Measurements from ENCODE around the gene USF3.

The USF3 gene

GRCh38 chr3:113698956-113699355, 2.5 kb upstream of the USF3 start:
- H3K9me3 ChIP-seq (ENCODE audit: control insufficient read depth in 5 of 5, low read length in 5 of 5), result no peaks in the 10 kb centered on the region
- H3K4me1 ChIP-seq (ENCODE audit: control insufficient read depth in 5 of 5, insufficient read depth in 5 of 5, low read length in 5 of 5), result peaks cover 4 to 40% (median 35%) of the 10 kb centered on the region in 5 donors
- peak overlapping the region; percentile 96 for H3K27ac ChIP-seq (ENCODE audit: low read depth, low read length)
- peak overlapping the region in 2 of 5 donors; percentile 1 to 45 for H3K9ac ChIP-seq (ENCODE audit: low read length in 5 of 5)
- no peaks in the 10 kb centered on the region for H3K27me3 ChIP-seq (ENCODE audit: control insufficient read depth in 5 of 5, insufficient read depth in 4 of 5, low read length in 5 of 5)
- peak overlapping the region; percentile 18 to 56 (median 53) for H3K4me3 ChIP-seq (ENCODE audit: low read depth in 1 of 5, low read length in 5 of 5)
- H3K36me3 ChIP-seq (ENCODE audit: control insufficient read depth in 5 of 5, insufficient read depth in 5 of 5, low read length in 5 of 5), result no peaks in the 10 kb centered on the region

DNA sequence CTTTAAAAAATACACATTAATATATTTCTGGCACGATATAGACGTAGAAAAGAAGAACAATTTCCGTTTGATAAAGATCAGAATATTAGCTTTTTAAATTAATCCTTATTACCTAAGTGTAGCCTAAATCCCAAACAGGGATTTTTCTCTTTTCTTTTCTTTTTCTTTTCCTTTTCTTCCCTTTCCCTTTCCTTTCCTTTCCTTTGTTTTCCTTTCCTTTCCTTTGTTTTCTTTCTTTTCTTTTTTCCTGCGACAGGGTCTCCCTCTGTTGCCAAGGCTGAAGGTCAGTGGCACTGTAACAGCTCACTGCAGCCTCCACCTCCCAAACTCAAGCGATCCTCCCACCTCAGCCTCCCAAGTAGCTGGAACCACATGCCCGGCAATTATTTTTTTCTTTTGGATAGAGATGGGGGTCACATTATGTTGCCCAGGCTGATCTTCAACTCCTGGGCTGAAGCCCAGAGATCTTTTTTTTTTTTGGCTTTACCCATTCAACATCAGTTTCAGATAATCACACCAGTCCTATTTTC, 1.8 kb upstream of the USF3 start:
- Histone ChIP-seq H3K36me3 (ENCODE audit: control insufficient read depth in 5 of 5, insufficient read depth in 5 of 5, low read length in 5 of 5) (no peaks in the 10 kb centered on the region), H3K27me3 (ENCODE audit: control insufficient read depth in 5 of 5, insufficient read depth in 4 of 5, low read length in 5 of 5) (no peaks in the 10 kb centered on the region), H3K27ac (ENCODE audit: low read depth, low read length) (peak overlapping the region; percentile 96), H3K4me1 (ENCODE audit: control insufficient read depth in 5 of 5, insufficient read depth in 5 of 5, low read length in 5 of 5) (peaks cover 4 to 40% (median 35%) of the 10 kb centered on the region in 5 donors), H3K9ac (ENCODE audit: low read length in 5 of 5) (no peak overlapping the region), H3K4me3 (ENCODE audit: low read depth in 1 of 5, low read length in 5 of 5) (peak overlapping the region in 2 of 5 donors; percentile 100), H3K9me3 (ENCODE audit: control insufficient read depth in 5 of 5, low read length in 5 of 5) (no peaks in the 10 kb centered on the region)

- H3K9ac ChIP-seq (ENCODE audit: low read length in 5 of 5), result peak overlapping the region; percentile 75 to 96 (median 89)
- no peaks in the 10 kb centered on the region for H3K36me3 ChIP-seq (ENCODE audit: control insufficient read depth in 5 of 5, insufficient read depth in 5 of 5, low read length in 5 of 5)
- no peaks in the 10 kb centered on the region for H3K9me3 ChIP-seq (ENCODE audit: control insufficient read depth in 5 of 5, low read length in 5 of 5)
- peaks cover 4 to 40% (median 35%) of the 10 kb centered on the region in 5 donors for H3K4me1 ChIP-seq (ENCODE audit: control insufficient read depth in 5 of 5, insufficient read depth in 5 of 5, low read length in 5 of 5)
- H3K27ac ChIP-seq (ENCODE audit: low read depth, low read length), result peak overlapping the region; percentile 96
- peak overlapping the region; percentile 86 to 100 (median 95) for H3K4me3 ChIP-seq (ENCODE audit: low read depth in 1 of 5, low read length in 5 of 5)
- no peaks in the 10 kb centered on the region for H3K27me3 ChIP-seq (ENCODE audit: control insufficient read depth in 5 of 5, insufficient read depth in 4 of 5, low read length in 5 of 5)
Observed at GRCh38 chr3:113697500-113698090, 1.2 kb upstream of the USF3 start.

DNA sequence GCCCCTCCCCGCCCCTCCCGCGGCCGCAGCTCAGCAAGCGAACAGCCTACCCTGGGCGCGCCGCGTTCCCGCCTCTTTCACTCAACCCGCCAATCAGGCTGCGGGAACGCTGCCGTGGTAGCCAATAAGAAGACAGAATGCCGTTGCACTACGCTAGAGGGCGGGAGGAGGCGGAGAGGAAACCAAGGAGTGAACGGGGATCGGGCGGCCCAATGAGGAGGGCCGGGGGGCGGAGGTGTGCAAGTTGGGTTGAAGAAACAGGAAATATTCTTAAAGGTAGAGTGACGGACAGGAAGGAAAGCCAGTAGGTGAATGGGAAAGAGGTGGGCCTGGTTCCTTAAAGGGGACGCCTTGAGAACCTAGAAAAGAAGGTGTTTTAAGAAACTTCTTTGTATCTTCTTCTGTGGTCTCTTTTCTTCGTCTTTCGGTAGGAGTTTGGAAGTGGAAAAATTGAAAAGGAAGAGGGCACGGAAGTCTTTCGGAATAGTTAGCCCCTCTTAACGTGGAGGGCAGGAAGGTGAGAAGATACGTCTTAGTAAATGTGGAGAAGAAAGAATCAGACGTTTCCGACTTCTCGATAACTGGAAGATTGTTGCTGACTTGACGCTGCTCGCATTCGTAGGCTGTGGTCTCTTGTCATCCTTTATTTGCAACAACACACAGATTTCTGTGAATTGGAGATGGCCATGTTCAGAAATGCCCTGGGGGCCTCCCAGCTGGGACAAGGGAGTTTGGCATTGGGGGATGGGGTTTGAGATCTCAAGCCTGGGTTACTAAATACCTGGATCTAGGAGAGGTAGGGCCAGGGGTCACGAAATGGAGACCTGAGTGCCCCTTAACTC, 437 bp upstream of the USF3 start:
- no peaks in the 10 kb centered on the region for H3K9me3 ChIP-seq (ENCODE audit: control insufficient read depth in 5 of 5, low read length in 5 of 5)
- H3K36me3 ChIP-seq (ENCODE audit: control insufficient read depth in 5 of 5, insufficient read depth in 5 of 5, low read length in 5 of 5), result no peaks in the 10 kb centered on the region
- peak overlapping the region; percentile 92 to 100 (median 95) for H3K4me3 ChIP-seq (ENCODE audit: low read depth in 1 of 5, low read length in 5 of 5)
- H3K27me3 ChIP-seq (ENCODE audit: control insufficient read depth in 5 of 5, insufficient read depth in 4 of 5, low read length in 5 of 5), result no peaks in the 10 kb centered on the region
- H3K9ac ChIP-seq (ENCODE audit: low read length in 5 of 5), result peak overlapping the region; percentile 75 to 96 (median 89)
- peaks cover 4 to 40% (median 35%) of the 10 kb centered on the region in 5 donors for H3K4me1 ChIP-seq (ENCODE audit: control insufficient read depth in 5 of 5, insufficient read depth in 5 of 5, low read length in 5 of 5)
- H3K27ac ChIP-seq (ENCODE audit: low read depth, low read length), result peak overlapping the region; percentile 96

- no peaks in the 10 kb centered on the region for H3K27me3 ChIP-seq (ENCODE audit: control insufficient read depth in 5 of 5, insufficient read depth in 4 of 5, low read length in 5 of 5)
- peak overlapping the region; percentile 32 to 90 (median 79) for H3K9ac ChIP-seq (ENCODE audit: low read length in 5 of 5)
- H3K4me1 ChIP-seq (ENCODE audit: control insufficient read depth in 5 of 5, insufficient read depth in 5 of 5, low read length in 5 of 5), result peaks cover 8 to 50% (median 44%) of the 10 kb centered on the region in 5 donors
- H3K9me3 ChIP-seq (ENCODE audit: control insufficient read depth in 5 of 5, low read length in 5 of 5), result no peaks in the 10 kb centered on the region
- peak overlapping the region; percentile 86 for H3K27ac ChIP-seq (ENCODE audit: low read depth, low read length)
- H3K36me3 ChIP-seq (ENCODE audit: control insufficient read depth in 5 of 5, insufficient read depth in 5 of 5, low read length in 5 of 5), result no peaks in the 10 kb centered on the region
- peak overlapping the region; percentile 87 to 92 (median 88) for H3K4me3 ChIP-seq (ENCODE audit: low read depth in 1 of 5, low read length in 5 of 5)
Observed at GRCh38 chr3:113695431-113695785, 1.0 kb downstream of the USF3 start.

DNA sequence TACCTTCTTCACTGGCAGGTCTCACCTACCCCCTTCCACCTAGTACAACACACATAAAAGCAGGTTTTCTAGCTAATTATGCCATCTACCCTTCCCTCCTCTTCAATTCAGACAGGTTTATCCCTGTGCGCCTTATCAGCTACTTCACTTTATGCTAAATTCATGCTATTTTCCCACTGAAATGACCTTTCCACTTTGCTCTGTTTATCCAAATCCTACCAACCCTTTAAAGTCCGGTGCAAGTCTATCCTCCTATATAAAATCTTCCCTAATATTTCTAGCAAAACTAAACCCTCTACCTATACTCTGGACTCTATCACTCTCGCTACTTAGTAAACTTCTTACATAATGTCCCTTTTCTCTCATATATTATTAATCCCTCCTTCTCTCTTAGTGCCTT, 6.0 kb downstream of the USF3 start:
- Histone ChIP-seq H3K4me3 (ENCODE audit: low read depth in 1 of 5, low read length in 5 of 5) (no peak overlapping the region), H3K36me3 (ENCODE audit: control insufficient read depth in 5 of 5, insufficient read depth in 5 of 5, low read length in 5 of 5) (peaks cover 0 to 5% (median 0%) of the 10 kb centered on the region in 5 donors), H3K27me3 (ENCODE audit: control insufficient read depth in 5 of 5, insufficient read depth in 4 of 5, low read length in 5 of 5) (no peaks in the 10 kb centered on the region), H3K9ac (ENCODE audit: low read length in 5 of 5) (no peak overlapping the region), H3K4me1 (ENCODE audit: control insufficient read depth in 5 of 5, insufficient read depth in 5 of 5, low read length in 5 of 5) (peaks cover 6 to 41% (median 35%) of the 10 kb centered on the region in 5 donors), H3K9me3 (ENCODE audit: control insufficient read depth in 5 of 5, low read length in 5 of 5) (no peaks in the 10 kb centered on the region), H3K27ac (ENCODE audit: low read depth, low read length) (no peak overlapping the region)

DNA sequence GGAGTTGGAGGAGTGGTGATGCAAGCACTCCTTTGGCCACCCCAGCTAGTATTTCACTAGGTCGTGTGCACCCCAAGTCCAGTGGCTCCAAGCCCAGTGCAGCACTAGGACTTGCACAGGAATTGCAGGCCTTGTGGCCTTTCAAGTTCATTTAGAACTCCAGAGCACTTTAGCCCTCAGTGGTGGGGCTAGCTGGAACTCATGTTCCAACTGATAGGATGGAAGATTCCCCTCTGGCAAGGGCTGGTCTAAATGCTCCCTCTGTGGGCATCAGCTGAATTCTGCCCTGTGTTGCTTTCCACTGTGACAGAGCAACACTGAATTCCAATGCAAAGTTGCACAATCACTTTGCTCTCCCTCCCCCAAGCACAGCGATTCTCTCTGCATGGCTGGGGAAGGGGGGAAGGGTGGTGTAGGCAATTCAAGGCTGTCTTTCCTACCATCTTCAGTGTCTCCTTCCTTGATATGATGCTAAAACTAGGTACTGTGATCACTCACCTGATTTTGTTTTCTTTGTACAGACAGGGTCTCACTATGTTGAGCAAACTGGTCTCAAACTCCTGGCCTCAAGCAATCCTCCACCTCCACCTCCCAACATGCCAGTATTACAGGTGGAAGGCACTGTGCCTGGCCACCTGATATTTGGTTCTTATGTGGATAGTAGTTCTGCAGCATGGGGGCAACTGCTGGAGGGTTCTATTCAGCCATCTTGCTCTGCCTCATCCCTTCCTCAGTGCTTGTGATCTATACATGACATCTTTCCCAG, 10.3 kb downstream of the USF3 start:
- Histone ChIP-seq H3K27ac (ENCODE audit: low read depth, low read length) (no peak overlapping the region), H3K9me3 (ENCODE audit: control insufficient read depth in 5 of 5, low read length in 5 of 5) (peaks cover 0 to 4% (median 0%) of the 10 kb centered on the region in 5 donors), H3K36me3 (ENCODE audit: control insufficient read depth in 5 of 5, insufficient read depth in 5 of 5, low read length in 5 of 5) (peaks cover 0 to 5% (median 0%) of the 10 kb centered on the region in 5 donors), H3K27me3 (ENCODE audit: control insufficient read depth in 5 of 5, insufficient read depth in 4 of 5, low read length in 5 of 5) (no peaks in the 10 kb centered on the region), H3K4me1 (ENCODE audit: control insufficient read depth in 5 of 5, insufficient read depth in 5 of 5, low read length in 5 of 5) (peaks cover 0 to 29% (median 22%) of the 10 kb centered on the region in 5 donors), H3K9ac (ENCODE audit: low read length in 5 of 5) (no peak overlapping the region), H3K4me3 (ENCODE audit: low read depth in 1 of 5, low read length in 5 of 5) (peak overlapping the region in 3 of 5 donors; percentile 0 to 30 (median 8))

DNA sequence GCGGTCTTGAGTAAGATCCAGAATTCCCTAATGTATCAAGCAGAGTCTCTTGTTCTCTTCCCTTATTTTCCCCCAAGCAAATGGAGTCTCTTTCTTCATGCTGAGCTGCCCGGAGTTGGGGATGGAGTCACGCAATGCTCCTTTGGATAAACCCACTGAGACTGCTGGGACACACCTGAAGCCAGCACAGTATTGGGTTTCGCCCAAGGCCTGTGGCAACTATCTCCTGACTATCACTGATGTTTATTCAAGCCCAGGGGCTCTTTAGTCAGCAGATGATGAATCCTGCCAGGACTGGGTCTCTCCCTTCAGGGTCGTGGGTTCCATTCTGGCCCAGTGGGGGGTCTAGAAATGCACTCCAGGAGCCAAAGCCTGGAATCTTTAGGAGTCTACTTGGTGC, 11.3 kb downstream of the USF3 start:
- Histone ChIP-seq H3K27me3 (ENCODE audit: control insufficient read depth in 5 of 5, insufficient read depth in 4 of 5, low read length in 5 of 5) (no peaks in the 10 kb centered on the region), H3K4me3 (ENCODE audit: low read depth in 1 of 5, low read length in 5 of 5) (no peak overlapping the region), H3K4me1 (ENCODE audit: control insufficient read depth in 5 of 5, insufficient read depth in 5 of 5, low read length in 5 of 5) (peaks cover 0 to 28% (median 17%) of the 10 kb centered on the region in 5 donors), H3K27ac (ENCODE audit: low read depth, low read length) (no peak overlapping the region), H3K36me3 (ENCODE audit: control insufficient read depth in 5 of 5, insufficient read depth in 5 of 5, low read length in 5 of 5) (peaks cover 0 to 5% (median 0%) of the 10 kb centered on the region in 5 donors), H3K9ac (ENCODE audit: low read length in 5 of 5) (no peak overlapping the region), H3K9me3 (ENCODE audit: control insufficient read depth in 5 of 5, low read length in 5 of 5) (peaks cover 0 to 4% (median 0%) of the 10 kb centered on the region in 5 donors)

DNA sequence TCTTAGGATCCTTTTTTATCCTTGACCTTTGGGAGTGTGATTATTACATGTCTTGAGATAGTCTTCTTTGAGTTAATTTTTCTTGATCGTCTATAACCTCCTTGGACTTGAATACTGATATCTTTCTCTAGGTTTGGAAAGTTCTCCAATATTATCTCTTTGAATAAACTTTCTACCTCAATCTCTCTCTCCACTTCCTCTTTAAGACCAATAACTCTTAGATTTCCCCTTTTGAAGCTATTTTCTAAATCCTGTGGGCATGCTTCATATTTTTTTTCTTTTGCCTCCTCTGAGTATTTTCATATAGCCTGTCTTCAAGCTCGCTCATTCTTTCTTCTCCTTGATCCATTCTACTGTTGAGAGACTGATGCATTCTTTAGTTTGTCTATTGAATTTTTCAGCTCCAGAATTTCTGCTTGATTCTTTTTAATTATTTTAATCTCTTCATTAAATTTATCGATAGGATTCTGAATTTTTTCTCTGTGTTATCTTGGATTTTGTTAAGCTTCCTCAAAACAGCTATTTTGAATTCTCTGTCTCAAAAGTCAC, 12.1 kb downstream of the USF3 start:
- peaks cover 0 to 5% (median 0%) of the 10 kb centered on the region in 5 donors for H3K36me3 ChIP-seq (ENCODE audit: control insufficient read depth in 5 of 5, insufficient read depth in 5 of 5, low read length in 5 of 5)
- H3K4me3 ChIP-seq (ENCODE audit: low read depth in 1 of 5, low read length in 5 of 5), result no peak overlapping the region
- no peak overlapping the region for H3K27ac ChIP-seq (ENCODE audit: low read depth, low read length)
- H3K27me3 ChIP-seq (ENCODE audit: control insufficient read depth in 5 of 5, insufficient read depth in 4 of 5, low read length in 5 of 5), result no peaks in the 10 kb centered on the region
- no peak overlapping the region for H3K9ac ChIP-seq (ENCODE audit: low read length in 5 of 5)
- peaks cover 0 to 28% (median 17%) of the 10 kb centered on the region in 5 donors for H3K4me1 ChIP-seq (ENCODE audit: control insufficient read depth in 5 of 5, insufficient read depth in 5 of 5, low read length in 5 of 5)
- H3K9me3 ChIP-seq (ENCODE audit: control insufficient read depth in 5 of 5, low read length in 5 of 5), result peaks cover 0 to 4% (median 0%) of the 10 kb centered on the region in 5 donors

All from subcutaneous abdominal adipose tissue (tissue), 5 donors.